C4-2B (cell line): ENCODE measurements around the gene PLXNA2.

Experiments used
- H3K27ac ChIP-seq: fragments of 450-650 bp; 2 replicates; pipeline ENCODE4 v1.5.1; 2017
- ZFX ChIP-seq: fragments of 450-650 bp; IDR thresholded peaks from 2 replicates; pipeline ENCODE4 v1.6.1; 2017
- TF ChIP-seq, protein P1 (sequence below): fragments of 450-650 bp; conservative IDR thresholded peaks from 2 replicates; pipeline ENCODE4 v1.5.1; 2017; ENCODE audit warnings: mild to moderate bottlenecking

PLXNA2 gene

DNA sequence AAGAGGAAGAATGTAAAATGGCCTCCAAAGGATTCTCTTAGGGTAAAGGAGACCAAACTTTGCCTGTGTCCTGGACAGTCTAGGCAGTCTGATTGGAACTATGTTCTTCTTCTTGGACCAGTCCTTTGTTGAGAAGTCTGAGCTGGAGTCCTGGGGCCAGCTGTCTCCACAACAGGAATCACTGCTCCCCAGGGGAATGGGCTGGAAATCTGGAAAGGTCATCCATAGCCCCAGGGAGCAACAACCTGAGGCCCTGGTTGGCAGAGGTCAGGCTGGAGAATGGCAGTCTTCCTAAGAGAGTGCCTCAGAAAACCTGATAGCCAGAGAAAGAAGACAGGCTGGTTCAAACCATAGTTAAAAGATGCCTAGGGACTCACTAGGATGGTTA is 68.7 kb downstream of the PLXNA2 start:
- no peak overlapping the region for H3K27ac ChIP-seq
- no peak for TF ChIP-seq ZFX
- TF ChIP-seq, protein P1, sequence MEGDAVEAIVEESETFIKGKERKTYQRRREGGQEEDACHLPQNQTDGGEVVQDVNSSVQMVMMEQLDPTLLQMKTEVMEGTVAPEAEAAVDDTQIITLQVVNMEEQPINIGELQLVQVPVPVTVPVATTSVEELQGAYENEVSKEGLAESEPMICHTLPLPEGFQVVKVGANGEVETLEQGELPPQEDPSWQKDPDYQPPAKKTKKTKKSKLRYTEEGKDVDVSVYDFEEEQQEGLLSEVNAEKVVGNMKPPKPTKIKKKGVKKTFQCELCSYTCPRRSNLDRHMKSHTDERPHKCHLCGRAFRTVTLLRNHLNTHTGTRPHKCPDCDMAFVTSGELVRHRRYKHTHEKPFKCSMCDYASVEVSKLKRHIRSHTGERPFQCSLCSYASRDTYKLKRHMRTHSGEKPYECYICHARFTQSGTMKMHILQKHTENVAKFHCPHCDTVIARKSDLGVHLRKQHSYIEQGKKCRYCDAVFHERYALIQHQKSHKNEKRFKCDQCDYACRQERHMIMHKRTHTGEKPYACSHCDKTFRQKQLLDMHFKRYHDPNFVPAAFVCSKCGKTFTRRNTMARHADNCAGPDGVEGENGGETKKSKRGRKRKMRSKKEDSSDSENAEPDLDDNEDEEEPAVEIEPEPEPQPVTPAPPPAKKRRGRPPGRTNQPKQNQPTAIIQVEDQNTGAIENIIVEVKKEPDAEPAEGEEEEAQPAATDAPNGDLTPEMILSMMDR: no peak

DNA sequence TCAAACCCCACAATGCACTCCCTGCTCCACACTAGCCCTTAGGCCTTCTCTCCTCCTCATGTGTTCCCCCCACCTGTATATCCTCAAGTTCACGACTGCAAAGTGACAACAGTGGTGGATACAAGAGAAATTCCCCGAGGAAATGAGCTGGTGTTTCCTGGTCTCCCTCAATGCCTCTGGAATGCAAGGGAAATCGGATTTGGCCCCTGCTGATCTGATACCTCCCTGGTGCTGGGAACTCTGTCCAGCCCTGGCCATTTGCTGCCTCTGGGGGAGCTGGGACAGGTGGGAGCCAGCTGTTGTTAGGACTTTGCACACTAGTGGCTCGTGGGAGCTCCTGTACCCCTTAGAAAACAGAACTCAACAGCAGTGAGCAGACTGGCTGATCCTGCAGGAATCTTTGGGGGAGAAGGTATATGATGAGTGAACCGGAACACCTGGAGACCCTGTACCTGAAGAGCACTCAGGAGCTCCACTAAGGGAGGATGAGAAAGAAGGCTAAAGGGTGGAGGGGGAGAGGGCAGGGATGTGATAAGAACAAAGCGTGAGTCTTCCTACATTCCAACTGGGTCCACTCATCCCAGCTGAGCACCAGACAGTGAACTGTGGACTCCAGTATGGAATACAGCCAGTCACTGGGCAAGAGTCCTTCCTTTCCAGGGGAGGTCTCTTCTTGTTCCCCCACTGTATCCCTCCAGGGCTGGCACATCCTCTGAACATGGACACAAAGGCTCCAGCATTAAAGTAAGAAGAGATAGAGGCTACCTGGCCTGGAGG is 69.3 kb downstream of the PLXNA2 start:
- no peak overlapping the region for H3K27ac ChIP-seq
- TF ChIP-seq ZFX: no peak
- TF ChIP-seq, protein P1: no peak

DNA sequence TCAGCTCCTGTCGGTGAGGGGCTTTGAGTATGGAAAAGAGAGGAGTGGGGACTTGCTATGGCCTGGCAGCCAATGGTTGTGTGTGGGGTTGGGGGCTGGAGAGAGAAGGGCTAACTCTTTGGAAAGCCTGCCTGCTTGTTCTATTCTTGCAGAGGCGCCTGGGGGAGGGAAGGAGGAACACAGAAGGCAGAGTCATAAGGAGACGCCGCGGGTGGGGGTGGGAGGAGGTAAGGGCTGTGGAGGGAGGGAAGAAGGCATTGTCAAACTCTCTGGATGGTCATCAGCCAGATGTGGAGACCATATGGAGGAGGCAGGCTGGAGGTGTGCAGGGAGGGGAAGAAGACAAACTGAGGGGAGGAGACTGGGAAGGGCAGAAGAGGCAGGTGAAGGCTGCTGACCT is 70.0 kb downstream of the PLXNA2 start:
- TF ChIP-seq, protein P1: no peak
- no peak for TF ChIP-seq ZFX
- H3K27ac ChIP-seq: no peak overlapping the region

DNA sequence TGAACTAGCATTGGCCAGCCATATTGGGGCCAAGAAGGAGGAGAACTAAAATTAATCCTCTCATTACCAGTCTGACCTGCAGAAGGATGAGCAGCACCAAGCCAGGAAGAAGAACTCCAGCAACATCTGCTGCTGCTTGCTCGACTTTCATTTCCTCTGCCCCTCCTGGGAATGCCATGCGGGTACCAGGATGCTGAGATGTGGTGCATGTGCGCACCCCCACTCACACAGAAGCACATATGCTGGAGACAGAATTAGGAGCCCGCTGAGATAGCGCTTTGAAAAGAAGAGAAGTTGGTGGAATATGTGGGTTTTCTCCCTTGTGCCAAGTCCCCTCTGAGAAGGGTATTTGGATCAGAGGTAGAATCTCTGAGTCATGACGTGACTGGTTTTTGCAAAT is 70.4 kb downstream of the PLXNA2 start:
- H3K27ac ChIP-seq: no peak overlapping the region
- TF ChIP-seq, protein P1: no peak
- TF ChIP-seq ZFX: no peak

DNA sequence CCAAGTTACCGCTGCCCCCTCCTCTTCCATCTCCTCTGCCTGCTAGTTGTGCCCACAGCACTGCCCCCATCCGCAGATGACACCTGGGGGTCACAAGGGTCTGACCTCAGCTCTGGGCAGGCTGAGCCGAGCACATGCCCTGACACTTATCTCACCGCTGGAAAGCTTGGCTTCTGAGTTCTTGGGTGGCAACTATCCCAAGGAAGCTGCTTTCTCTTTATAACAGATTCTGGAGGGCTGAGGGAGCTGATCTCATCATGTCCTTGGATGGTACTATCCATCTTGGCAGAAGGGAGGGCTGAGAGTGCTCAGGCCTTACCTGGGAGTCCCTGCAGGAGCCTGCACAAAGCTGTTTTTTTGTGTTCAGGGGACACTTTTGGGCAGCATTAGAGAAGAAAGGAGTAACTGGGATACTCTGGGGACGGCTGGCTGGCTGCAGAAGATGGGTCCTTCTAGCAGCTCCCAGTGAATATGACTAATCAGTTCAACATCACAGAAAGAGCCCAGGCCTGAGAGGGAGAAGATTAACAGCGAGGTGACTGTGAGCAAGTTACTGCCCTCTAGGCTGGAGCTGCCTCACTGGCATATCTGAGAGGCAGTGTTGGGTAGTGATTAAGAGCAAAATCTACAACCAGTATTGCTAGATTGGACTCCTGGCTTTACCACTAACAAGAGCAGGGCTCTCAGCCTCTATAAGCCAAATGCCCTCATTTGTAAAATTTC is 71.6 kb downstream of the PLXNA2 start:
- no peak overlapping the region for H3K27ac ChIP-seq
- TF ChIP-seq, protein P1: no peak
- no peak for TF ChIP-seq ZFX

DNA sequence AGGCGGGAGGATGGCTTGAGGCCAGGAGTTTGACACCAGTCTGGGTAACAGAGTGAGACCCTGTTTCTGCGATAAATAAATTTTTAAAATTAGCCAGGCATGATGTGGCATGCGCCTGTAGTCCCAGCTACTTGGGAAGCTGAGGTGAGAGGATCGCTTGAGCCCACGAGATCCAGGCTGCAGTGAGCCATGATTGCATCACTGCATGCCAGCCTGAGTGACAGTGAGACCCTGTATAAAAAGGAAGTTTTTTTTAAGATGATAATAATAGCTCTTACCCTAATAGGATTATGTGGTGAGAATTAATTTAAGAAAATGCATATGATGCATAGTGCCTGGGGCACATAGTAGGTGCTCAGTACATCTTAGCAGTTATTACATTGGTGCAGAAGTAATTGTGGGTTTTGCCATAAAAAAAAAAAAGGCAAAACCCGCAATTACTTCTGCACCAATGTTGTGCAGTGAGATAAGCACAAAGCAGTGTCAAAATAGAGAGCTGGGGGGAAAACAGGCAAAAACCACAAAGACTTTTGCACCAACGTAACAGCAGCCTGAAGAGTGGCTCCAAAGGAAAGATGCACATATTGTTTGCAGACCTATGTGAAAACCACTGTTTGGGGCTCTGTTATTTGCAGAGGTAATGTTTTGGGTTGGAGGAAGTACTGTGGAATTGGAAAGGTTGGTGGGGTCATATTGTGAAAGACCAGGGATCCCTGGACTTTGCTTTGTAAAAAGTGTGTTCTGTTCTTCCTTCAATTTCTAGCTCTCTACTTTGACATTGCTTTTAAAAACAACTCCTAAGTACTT is 72.4 kb downstream of the PLXNA2 start:
- TF ChIP-seq ZFX: no peak
- TF ChIP-seq, protein P1: no peak
- no peak overlapping the region for H3K27ac ChIP-seq
